ENCODE measurements around the gene TNFRSF1A. TPM values are rescaled to one million over a fixed set of nuclear protein-coding genes. Genes with fewer than 3 reads are reported as not detected.

Gene TNFRSF1A
- total and polyA plus RNA-seq, 9 of the 15 experiments (the other 6 are each of a cell fraction or from before 2014, with no cell fraction given) = 0.76 to 43.5 (median 30.0) TPM

- TF ChIP-seq, protein P1, sequence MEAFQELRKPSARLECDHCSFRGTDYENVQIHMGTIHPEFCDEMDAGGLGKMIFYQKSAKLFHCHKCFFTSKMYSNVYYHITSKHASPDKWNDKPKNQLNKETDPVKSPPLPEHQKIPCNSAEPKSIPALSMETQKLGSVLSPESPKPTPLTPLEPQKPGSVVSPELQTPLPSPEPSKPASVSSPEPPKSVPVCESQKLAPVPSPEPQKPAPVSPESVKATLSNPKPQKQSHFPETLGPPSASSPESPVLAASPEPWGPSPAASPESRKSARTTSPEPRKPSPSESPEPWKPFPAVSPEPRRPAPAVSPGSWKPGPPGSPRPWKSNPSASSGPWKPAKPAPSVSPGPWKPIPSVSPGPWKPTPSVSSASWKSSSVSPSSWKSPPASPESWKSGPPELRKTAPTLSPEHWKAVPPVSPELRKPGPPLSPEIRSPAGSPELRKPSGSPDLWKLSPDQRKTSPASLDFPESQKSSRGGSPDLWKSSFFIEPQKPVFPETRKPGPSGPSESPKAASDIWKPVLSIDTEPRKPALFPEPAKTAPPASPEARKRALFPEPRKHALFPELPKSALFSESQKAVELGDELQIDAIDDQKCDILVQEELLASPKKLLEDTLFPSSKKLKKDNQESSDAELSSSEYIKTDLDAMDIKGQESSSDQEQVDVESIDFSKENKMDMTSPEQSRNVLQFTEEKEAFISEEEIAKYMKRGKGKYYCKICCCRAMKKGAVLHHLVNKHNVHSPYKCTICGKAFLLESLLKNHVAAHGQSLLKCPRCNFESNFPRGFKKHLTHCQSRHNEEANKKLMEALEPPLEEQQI (IDR thresholded peaks at IDR 0.05) = no peak
- TF ChIP-seq KLF1 (tag; IDR thresholded peaks at IDR 0.05) = no peak
- TF ChIP-seq HDAC6 (IDR thresholded peaks at IDR 0.05; ENCODE audit: low read depth, low read length) = no peak
- no peak; the same call in 1 of the 2 replicates for TF ChIP-seq ZNF263 (CRISPR knock-in tag; IDR thresholded peaks at IDR 0.05; ENCODE audit: borderline replicate concordance)
- no peak for TF ChIP-seq FOXO4 (CRISPR knock-in tag; IDR thresholded peaks at IDR 0.05)
- peak; percentile 34 for TF ChIP-seq ZFP36 (IDR thresholded peaks at IDR 0.05; ENCODE audit: low read depth, low read length, partially characterized antibody)
- no peak for TF ChIP-seq PTBP1 (IDR thresholded peaks at IDR 0.05; ENCODE audit: low read depth, low read length)
- no peak for TF ChIP-seq CAMTA2 (CRISPR knock-in tag; conservative IDR thresholded peaks at IDR 0.05)
- TF ChIP-seq ZKSCAN3 (CRISPR knock-in tag; IDR thresholded peaks at IDR 0.05) = no peak
- TF ChIP-seq PREB (CRISPR knock-in tag; IDR thresholded peaks at IDR 0.05) = no peak
- peak; percentile 18 to 20; a peak in 2 of 4 replicates for TF ChIP-seq KDM1A (IDR thresholded peaks at IDR 0.05)
- TF ChIP-seq HMGN3 (IDR thresholded peaks at IDR 0.05; ENCODE audit: borderline replicate concordance, extremely low read depth, insufficient read length, low read depth, low read length) = peak; percentile 39
- TF ChIP-seq ZC3H8 (IDR thresholded peaks at IDR 0.05) = no peak
- TF ChIP-seq, protein P2, sequence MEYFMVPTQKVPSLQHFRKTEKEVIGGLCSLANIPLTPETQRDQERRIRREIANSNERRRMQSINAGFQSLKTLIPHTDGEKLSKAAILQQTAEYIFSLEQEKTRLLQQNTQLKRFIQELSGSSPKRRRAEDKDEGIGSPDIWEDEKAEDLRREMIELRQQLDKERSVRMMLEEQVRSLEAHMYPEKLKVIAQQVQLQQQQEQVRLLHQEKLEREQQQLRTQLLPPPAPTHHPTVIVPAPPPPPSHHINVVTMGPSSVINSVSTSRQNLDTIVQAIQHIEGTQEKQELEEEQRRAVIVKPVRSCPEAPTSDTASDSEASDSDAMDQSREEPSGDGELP (CRISPR knock-in tag; IDR thresholded peaks at IDR 0.05; ENCODE audit: borderline replicate concordance) = peak; percentile 64; the same call in 1 of the 2 replicates
- TF ChIP-seq SFPQ (IDR thresholded peaks at IDR 0.05; ENCODE audit: low read depth, low read length) = no peak
- TF ChIP-seq POLR2G (IDR thresholded peaks at IDR 0.05; ENCODE audit: low read depth, low read length) = peak; percentile 73
- peak; percentile 74; the same call in 1 of the 2 replicates for TF ChIP-seq SRSF3 (IDR thresholded peaks at IDR 0.05; ENCODE audit: insufficient read depth, low read length)
These were observed at the start of gene TNFRSF1A (continued) for GRCh38 chr12:6341417-6342139.

Data from K562 (cell line).